Lower leg skin (tissue), 4 donors: ENCODE measurements around the gene NGB. TPM values are rescaled to one million over a fixed set of nuclear protein-coding genes. Genes with fewer than 3 reads are reported as not detected.

ENCODE experiments used
- DNase-seq, 2 donors: peaks; one replicate each; pipeline ENCODE4 v3.0.0-alpha.2; 2019; ENCODE audit warnings: low spot score in 2 of 2
- H3K4me3 ChIP-seq: fragments of 200-600 bp; sonication (generic); 2 replicates; pipeline ENCODE4 v1.5.1; 2017; ENCODE audit warnings: mild to moderate bottlenecking, low read depth; ENCODE audit not compliant: poor library complexity, severe bottlenecking
- POLR2A ChIP-seq, 2 donors: fragments of 450-650 bp; IDR thresholded peaks; one replicate each; pipeline ENCODE4 v1.6.1; 2016 to 2017; ENCODE audit warnings: antibody characterized with exemption in 2 of 2, mild to moderate bottlenecking in 1 of 2, moderate library complexity in 1 of 2
- WGBS, 2 donors: methylation state at CpG; one replicate each; pipeline ENCODE4 v1.1.5; 2018; 5-methylcytosine and 5-hydroxymethylcytosine counted together
- intact Hi-C: fragments of 100-400 bp; cut with DNase I; formaldehyde crosslinking; loops from one replicate; pipeline ENCODE4 v1.15.0; 2023; ENCODE audit warnings: low total_unique reads
- total RNA-seq, 4 donors: library from RNA; depleted of rRNA; stranded (reverse); fragments of >200 nt; gene quantifications; one replicate each; pipeline ENCODE4 v1.1.0, GENCODE V29; 2016
- TF ChIP-seq, protein P1 (sequence below), 3 donors: fragments of 450-650 bp; IDR thresholded peaks; one replicate each; pipeline ENCODE4 v1.5.1; 2016; ENCODE audit warnings: antibody characterized with exemption in 3 of 3, mild to moderate bottlenecking in 3 of 3, moderate library complexity in 2 of 3

NGB gene
- total RNA-seq, 4 donors from 2014 or later, result not detected

DNA sequence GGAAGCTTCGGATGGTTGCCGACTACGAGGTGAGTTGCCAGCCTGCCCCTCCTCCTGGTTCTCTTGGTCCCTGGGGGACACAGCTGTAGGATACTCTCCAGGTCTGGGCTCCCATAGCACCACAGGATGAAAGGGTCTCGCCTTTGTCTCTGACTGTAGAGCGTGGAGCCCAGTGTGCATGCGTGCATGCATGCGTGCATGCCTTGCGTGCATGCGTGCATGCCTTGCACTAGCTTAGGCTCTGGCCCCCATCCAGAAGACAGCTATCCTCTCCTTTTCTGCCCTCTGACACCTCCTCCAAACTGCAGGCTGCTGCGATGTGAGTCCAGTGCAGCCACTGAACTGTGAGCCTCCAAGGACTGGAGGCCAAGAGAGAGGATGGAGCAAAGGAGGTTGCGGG, 19.1 kb downstream of the NGB start:
- TF ChIP-seq, protein P1, sequence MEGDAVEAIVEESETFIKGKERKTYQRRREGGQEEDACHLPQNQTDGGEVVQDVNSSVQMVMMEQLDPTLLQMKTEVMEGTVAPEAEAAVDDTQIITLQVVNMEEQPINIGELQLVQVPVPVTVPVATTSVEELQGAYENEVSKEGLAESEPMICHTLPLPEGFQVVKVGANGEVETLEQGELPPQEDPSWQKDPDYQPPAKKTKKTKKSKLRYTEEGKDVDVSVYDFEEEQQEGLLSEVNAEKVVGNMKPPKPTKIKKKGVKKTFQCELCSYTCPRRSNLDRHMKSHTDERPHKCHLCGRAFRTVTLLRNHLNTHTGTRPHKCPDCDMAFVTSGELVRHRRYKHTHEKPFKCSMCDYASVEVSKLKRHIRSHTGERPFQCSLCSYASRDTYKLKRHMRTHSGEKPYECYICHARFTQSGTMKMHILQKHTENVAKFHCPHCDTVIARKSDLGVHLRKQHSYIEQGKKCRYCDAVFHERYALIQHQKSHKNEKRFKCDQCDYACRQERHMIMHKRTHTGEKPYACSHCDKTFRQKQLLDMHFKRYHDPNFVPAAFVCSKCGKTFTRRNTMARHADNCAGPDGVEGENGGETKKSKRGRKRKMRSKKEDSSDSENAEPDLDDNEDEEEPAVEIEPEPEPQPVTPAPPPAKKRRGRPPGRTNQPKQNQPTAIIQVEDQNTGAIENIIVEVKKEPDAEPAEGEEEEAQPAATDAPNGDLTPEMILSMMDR (IDR thresholded peaks at IDR 0.05), result no peak
- TF ChIP-seq POLR2A (IDR thresholded peaks at IDR 0.05), result no peak
- intact Hi-C loops, result no loop called here
- DNase-seq, result no peak
- 92 to 94% methylated on average over 11 of the region's 11 CpGs for WGBS, 2 donors
- H3K4me3 ChIP-seq, result no peak overlapping the region

DNA sequence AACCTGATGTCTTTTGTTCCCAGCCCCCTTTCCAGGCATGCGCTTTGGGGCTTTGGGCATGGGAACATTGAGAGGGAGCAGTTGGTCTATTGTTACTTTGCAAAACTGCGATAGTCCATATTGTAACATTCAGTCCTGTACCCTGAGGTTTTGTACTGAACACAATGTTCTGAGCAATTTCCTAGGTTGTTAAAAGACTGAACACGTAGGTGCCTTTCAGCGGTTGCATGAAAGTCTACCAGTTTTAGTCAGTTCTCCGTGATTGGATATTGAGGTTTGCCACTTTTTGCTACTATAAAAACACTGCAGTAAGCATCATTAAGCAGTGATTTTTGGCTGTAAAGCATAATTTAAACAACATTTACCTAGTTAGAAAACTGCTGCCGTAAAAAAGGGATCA, 20.1 kb downstream of the NGB start:
- no peak for DNase-seq

DNA sequence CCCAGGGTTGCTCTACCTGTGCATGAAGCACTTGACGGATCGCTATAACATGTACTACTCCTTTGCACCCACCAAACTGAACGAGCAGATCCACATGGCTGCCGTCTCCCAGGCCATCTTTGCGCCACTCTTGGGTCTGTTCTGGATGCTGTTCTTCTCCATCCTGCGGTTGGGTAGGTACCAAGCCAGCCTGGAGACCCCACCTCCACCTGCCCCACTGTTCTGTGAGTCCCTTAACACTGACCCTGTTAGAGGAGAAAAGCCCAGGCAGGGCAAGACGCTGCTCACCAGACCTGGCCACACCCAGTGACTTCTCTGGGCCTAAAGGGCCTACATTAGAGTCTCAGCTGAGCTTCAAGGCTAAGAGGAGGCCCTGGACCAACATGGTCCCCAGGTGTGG, 21.7 kb downstream of the NGB start:
- no peak for DNase-seq
- H3K4me3 ChIP-seq, result no peak overlapping the region
- TF ChIP-seq, protein P1 (IDR thresholded peaks at IDR 0.05), result no peak
- no peak for TF ChIP-seq POLR2A (IDR thresholded peaks at IDR 0.05)
- intact Hi-C loops, result no loop called here
- WGBS, 2 donors, result 90 to 92% methylated on average over 7 of the region's 7 CpGs

More for the DNA sequence above, 20.1 kb downstream of the NGB start:
- H3K4me3 ChIP-seq, result no peak overlapping the region
- WGBS, 2 donors, result 85 to 89% methylated on average over 6 of the region's 6 CpGs
- intact Hi-C loops, result no loop called here
- TF ChIP-seq POLR2A (IDR thresholded peaks at IDR 0.05), result no peak

DNA sequence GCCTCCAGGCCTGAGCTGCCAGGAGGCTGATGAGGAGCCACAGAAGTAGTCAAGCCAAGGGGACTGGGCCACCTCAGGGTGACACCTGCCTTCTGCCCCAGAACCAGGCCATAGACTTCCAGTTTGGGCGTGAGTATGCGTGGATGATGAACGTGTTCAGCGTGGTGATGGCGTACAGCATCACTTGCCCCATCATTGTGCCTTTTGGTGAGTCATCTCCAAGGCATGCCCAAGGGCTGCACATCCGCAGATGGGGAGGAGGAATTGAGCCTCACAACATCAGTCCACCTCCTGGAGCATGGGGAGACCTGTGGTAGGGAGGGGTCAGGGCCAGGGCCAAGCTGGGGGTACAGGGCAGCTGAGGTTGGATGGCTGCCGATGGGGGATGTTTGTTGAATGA, 22.3 kb downstream of the NGB start:
- no peak for DNase-seq
- TF ChIP-seq, protein P1 (IDR thresholded peaks at IDR 0.05), result no peak
- TF ChIP-seq POLR2A (IDR thresholded peaks at IDR 0.05), result no peak
- H3K4me3 ChIP-seq, result no peak overlapping the region
- intact Hi-C loops, result no loop called here
- 88 to 92% methylated on average over 7 of the region's 7 CpGs for WGBS, 2 donors

DNA sequence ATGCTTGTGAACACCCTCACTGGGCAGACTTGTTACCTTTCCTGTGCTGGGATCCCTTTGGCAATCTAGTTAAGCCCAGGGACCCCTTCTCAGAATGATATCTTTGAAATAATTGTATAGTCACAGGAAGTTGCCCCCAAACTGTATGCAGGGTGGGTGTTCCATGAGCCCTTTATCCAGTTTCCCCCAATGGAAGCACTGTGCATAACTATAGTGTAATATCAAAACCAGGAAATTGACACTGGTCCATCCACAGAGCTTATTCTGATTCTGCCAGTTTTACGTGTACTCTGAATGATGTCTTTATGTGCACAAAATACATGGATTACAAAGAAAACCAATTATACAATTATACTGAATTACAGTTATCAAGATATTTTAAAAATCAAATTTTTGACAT, 24.2 kb downstream of the NGB start:
- intact Hi-C loops, result no loop called here
- 93 to 94% methylated on average over 1 of the region's 1 CpG for WGBS, 2 donors
- DNase-seq, result no peak
- no peak overlapping the region for H3K4me3 ChIP-seq
- TF ChIP-seq POLR2A (IDR thresholded peaks at IDR 0.05), result no peak
- TF ChIP-seq, protein P1 (IDR thresholded peaks at IDR 0.05), result no peak

DNA sequence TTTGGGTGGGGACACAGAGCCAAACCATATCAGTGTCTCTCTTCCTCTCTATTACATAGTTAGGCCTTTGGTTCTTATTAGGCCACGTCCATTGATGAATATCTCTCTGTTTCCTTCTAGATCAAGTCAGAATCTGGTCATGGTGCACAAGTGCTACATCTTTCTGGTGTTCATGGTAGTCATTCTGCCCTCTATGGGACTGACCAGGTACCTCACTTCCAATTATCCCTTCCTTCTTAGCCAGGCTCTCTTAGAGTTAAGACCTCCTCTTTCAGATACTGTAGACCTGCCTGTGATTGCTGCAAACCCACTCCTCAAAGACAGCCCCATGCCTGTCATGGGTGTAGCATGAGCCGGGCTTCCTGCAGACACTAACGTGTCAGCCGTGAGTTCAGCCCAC, 25.2 kb downstream of the NGB start:
- TF ChIP-seq, protein P1 (IDR thresholded peaks at IDR 0.05), result no peak
- TF ChIP-seq POLR2A (IDR thresholded peaks at IDR 0.05), result no peak
- no peak for DNase-seq
- H3K4me3 ChIP-seq, result no peak overlapping the region
- WGBS, 2 donors, result 70 to 82% methylated on average over 4 of the region's 4 CpGs
- intact Hi-C loops, result no loop called here
